HEK293T (cell line): ENCODE measurements around the gene USP43.

ENCODE experiments used
- CTBP1 ChIP-seq: fragments of 450-650 bp; IDR thresholded peaks from 2 replicates; pipeline ENCODE4 v1.6.1; 2016; ENCODE audit warnings: borderline replicate concordance
- ELF4 ChIP-seq: fragments of 450-650 bp; IDR thresholded peaks from 2 replicates; pipeline ENCODE4 v1.6.1; 2017; ENCODE audit warnings: antibody characterized with exemption
- FOXK2 ChIP-seq: fragments of 450-650 bp; IDR thresholded peaks from 2 replicates; pipeline ENCODE4 v1.6.1; 2016; ENCODE audit warnings: mild to moderate bottlenecking
- FOXM1 ChIP-seq: fragments of 450-650 bp; IDR thresholded peaks from 2 replicates; pipeline ENCODE4 v1.6.1; 2017; ENCODE audit warnings: mild to moderate bottlenecking, borderline replicate concordance
- HDGF ChIP-seq: fragments of 450-650 bp; IDR thresholded peaks from 2 replicates; pipeline ENCODE4 v1.6.1; 2017; ENCODE audit warnings: antibody characterized with exemption, borderline replicate concordance
- L3MBTL2 ChIP-seq: fragments of 450-650 bp; conservative IDR thresholded peaks from 2 replicates; pipeline ENCODE4 v1.6.1; 2016; ENCODE audit warnings: mild to moderate bottlenecking
- NFRKB ChIP-seq: fragments of 450-650 bp; IDR thresholded peaks from 2 replicates; pipeline ENCODE4 v1.6.1; 2016; ENCODE audit warnings: mild to moderate bottlenecking, moderate library complexity
- SUZ12 ChIP-seq: fragments of 450-650 bp; IDR thresholded peaks from 2 replicates; pipeline ENCODE4 v1.6.1; 2016; ENCODE audit warnings: mild to moderate bottlenecking
- TARDBP ChIP-seq: fragments of 450-650 bp; IDR thresholded peaks from 2 replicates; pipeline ENCODE4 v1.6.1; 2016

DNA sequence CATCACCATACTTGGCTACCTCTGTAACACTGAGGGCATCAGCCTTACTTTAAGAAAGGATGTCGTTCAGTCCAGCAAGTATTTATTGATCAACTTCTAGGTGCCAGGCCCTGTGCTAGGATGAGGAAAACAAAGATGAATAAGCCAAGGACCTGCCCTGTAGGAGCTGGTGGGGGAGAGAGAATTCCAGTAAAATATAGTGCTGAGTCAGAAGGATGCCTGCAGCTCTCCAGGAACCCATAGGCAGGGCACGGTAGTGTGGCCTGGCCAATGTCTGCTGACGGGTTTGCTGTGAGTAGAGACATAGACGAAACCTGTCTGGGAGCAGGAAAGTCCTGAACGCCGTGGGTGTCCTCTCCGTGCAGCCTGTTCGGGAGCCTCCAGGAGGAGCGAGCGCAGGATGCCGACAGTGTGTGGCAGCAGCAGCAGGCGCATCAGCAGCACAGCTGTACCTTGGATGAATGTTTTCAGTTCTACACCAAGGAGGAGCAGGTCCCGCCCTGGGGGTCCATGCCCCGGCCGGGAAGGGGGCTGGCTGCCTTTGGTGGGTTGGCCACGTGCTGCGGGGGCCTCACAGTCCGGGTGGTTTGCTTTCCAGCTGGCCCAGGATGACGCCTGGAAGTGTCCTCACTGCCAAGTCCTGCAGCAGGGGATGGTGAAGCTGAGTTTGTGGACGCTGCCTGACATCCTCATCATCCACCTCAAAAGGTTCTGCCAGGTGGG, 55.6 kb downstream of the USP43 start:
- TF ChIP-seq L3MBTL2 (no peak), ELF4 (no peak), NFRKB (no peak), FOXK2 (no peak), HDGF (no peak), CTBP1 (no peak), SUZ12 (no peak), FOXM1 (no peak), TARDBP (no peak)
